ENCODE results near the gene GLB1L.

The GLB1L gene

GRCh38 chr2:219278655-219279150 is 33.5 kb upstream of the GLB1L start:
- Histone ChIP-seq H3K4me3 (ENCODE audit: low read length) (peak overlapping the region; percentile 64), H3K27me3 (ENCODE audit: control insufficient read depth, insufficient read depth, low read length) (no peaks in the 10 kb centered on the region), H3K4me1 (ENCODE audit: control insufficient read depth, insufficient read depth, low read length) (peaks cover 22% of the 10 kb centered on the region), H3K27ac (ENCODE audit: low read depth, low read length) (peak overlapping the region; percentile 92), H3K9ac (ENCODE audit: low read length) (peak overlapping the region; percentile 39), H3K36me3 (ENCODE audit: control insufficient read depth, insufficient read depth, low read length) (peaks cover 7% of the 10 kb centered on the region)

GRCh38 chr2:219277703-219278654 is 32.7 kb upstream of the GLB1L start:
- no peak overlapping the region for H3K9ac ChIP-seq (ENCODE audit: low read length)
- peak overlapping the region; percentile 51 for H3K4me3 ChIP-seq (ENCODE audit: low read length)
- H3K27me3 ChIP-seq (ENCODE audit: control insufficient read depth, insufficient read depth, low read length), result no peaks in the 10 kb centered on the region
- peak overlapping the region; percentile 92 for H3K27ac ChIP-seq (ENCODE audit: low read depth, low read length)
- H3K4me1 ChIP-seq (ENCODE audit: control insufficient read depth, insufficient read depth, low read length), result peaks cover 22% of the 10 kb centered on the region
- peaks cover 7% of the 10 kb centered on the region for H3K36me3 ChIP-seq (ENCODE audit: control insufficient read depth, insufficient read depth, low read length)

GRCh38 chr2:219274361-219274921 is 29.2 kb upstream of the GLB1L start:
- Histone ChIP-seq H3K36me3 (ENCODE audit: control insufficient read depth, insufficient read depth, low read length) (no peaks in the 10 kb centered on the region), H3K9ac (ENCODE audit: low read length) (no peak overlapping the region), H3K27ac (ENCODE audit: low read depth, low read length) (peak overlapping the region; percentile 18)

GRCh38 chr2:219273937-219274336 is 28.7 kb upstream of the GLB1L start:
- no peak overlapping the region for H3K9ac ChIP-seq (ENCODE audit: low read length)
- H3K36me3 ChIP-seq (ENCODE audit: control insufficient read depth, insufficient read depth, low read length), result no peaks in the 10 kb centered on the region
- H3K4me1 ChIP-seq (ENCODE audit: control insufficient read depth, insufficient read depth, low read length), result peaks cover 17% of the 10 kb centered on the region
- no peak overlapping the region for H3K4me3 ChIP-seq (ENCODE audit: low read length)
- peak overlapping the region; percentile 18 for H3K27ac ChIP-seq (ENCODE audit: low read depth, low read length)
- no peaks in the 10 kb centered on the region for H3K27me3 ChIP-seq (ENCODE audit: control insufficient read depth, insufficient read depth, low read length)

More at GRCh38 chr2:219274361-219274921, 29.2 kb upstream of the GLB1L start:
- Histone ChIP-seq H3K27me3 (ENCODE audit: control insufficient read depth, insufficient read depth, low read length) (no peaks in the 10 kb centered on the region), H3K4me1 (ENCODE audit: control insufficient read depth, insufficient read depth, low read length) (peaks cover 17% of the 10 kb centered on the region), H3K4me3 (ENCODE audit: low read length) (no peak overlapping the region)

GRCh38 chr2:219272995-219273394 is 27.8 kb upstream of the GLB1L start:
- no peak overlapping the region for H3K9ac ChIP-seq (ENCODE audit: low read length)
- no peaks in the 10 kb centered on the region for H3K36me3 ChIP-seq (ENCODE audit: control insufficient read depth, insufficient read depth, low read length)
- H3K27ac ChIP-seq (ENCODE audit: low read depth, low read length), result no peak overlapping the region
- H3K27me3 ChIP-seq (ENCODE audit: control insufficient read depth, insufficient read depth, low read length), result no peaks in the 10 kb centered on the region
- peaks cover 8% of the 10 kb centered on the region for H3K4me1 ChIP-seq (ENCODE audit: control insufficient read depth, insufficient read depth, low read length)
- no peak overlapping the region for H3K4me3 ChIP-seq (ENCODE audit: low read length)

- Histone ChIP-seq H3K36me3 (ENCODE audit: control insufficient read depth, insufficient read depth, low read length) (no peaks in the 10 kb centered on the region), H3K9ac (ENCODE audit: low read length) (no peak overlapping the region), H3K27ac (ENCODE audit: low read depth, low read length) (no peak overlapping the region), H3K4me3 (ENCODE audit: low read length) (no peak overlapping the region), H3K27me3 (ENCODE audit: control insufficient read depth, insufficient read depth, low read length) (no peaks in the 10 kb centered on the region), H3K4me1 (ENCODE audit: control insufficient read depth, insufficient read depth, low read length) (peaks cover 6% of the 10 kb centered on the region)
Observed at GRCh38 chr2:219272356-219272755, 27.1 kb upstream of the GLB1L start.

GRCh38 chr2:219271021-219271420 is 25.8 kb upstream of the GLB1L start:
- H3K4me1 ChIP-seq (ENCODE audit: control insufficient read depth, insufficient read depth, low read length), result peaks cover 6% of the 10 kb centered on the region
- H3K27ac ChIP-seq (ENCODE audit: low read depth, low read length), result no peak overlapping the region
- H3K36me3 ChIP-seq (ENCODE audit: control insufficient read depth, insufficient read depth, low read length), result no peaks in the 10 kb centered on the region
- no peak overlapping the region for H3K4me3 ChIP-seq (ENCODE audit: low read length)
- H3K27me3 ChIP-seq (ENCODE audit: control insufficient read depth, insufficient read depth, low read length), result no peaks in the 10 kb centered on the region
- no peak overlapping the region for H3K9ac ChIP-seq (ENCODE audit: low read length)

GRCh38 chr2:219270055-219270372 is 24.8 kb upstream of the GLB1L start:
- Histone ChIP-seq H3K36me3 (ENCODE audit: control insufficient read depth, insufficient read depth, low read length) (no peaks in the 10 kb centered on the region), H3K27ac (ENCODE audit: low read depth, low read length) (no peak overlapping the region), H3K4me1 (ENCODE audit: control insufficient read depth, insufficient read depth, low read length) (peaks cover 6% of the 10 kb centered on the region), H3K27me3 (ENCODE audit: control insufficient read depth, insufficient read depth, low read length) (no peaks in the 10 kb centered on the region), H3K9ac (ENCODE audit: low read length) (no peak overlapping the region), H3K4me3 (ENCODE audit: low read length) (no peak overlapping the region)

- no peak overlapping the region for H3K4me3 ChIP-seq (ENCODE audit: low read length)
- peaks cover 4% of the 10 kb centered on the region for H3K4me1 ChIP-seq (ENCODE audit: control insufficient read depth, insufficient read depth, low read length)
- H3K9ac ChIP-seq (ENCODE audit: low read length), result no peak overlapping the region
- H3K36me3 ChIP-seq (ENCODE audit: control insufficient read depth, insufficient read depth, low read length), result no peaks in the 10 kb centered on the region
- H3K27me3 ChIP-seq (ENCODE audit: control insufficient read depth, insufficient read depth, low read length), result no peaks in the 10 kb centered on the region
- H3K27ac ChIP-seq (ENCODE audit: low read depth, low read length), result no peak overlapping the region
Observed at GRCh38 chr2:219269362-219270054, 24.3 kb upstream of the GLB1L start.

GRCh38 chr2:219268294-219268693 is 23.1 kb upstream of the GLB1L start:
- Histone ChIP-seq H3K9ac (ENCODE audit: low read length) (no peak overlapping the region), H3K4me3 (ENCODE audit: low read length) (no peak overlapping the region), H3K27me3 (ENCODE audit: control insufficient read depth, insufficient read depth, low read length) (no peaks in the 10 kb centered on the region), H3K36me3 (ENCODE audit: control insufficient read depth, insufficient read depth, low read length) (no peaks in the 10 kb centered on the region), H3K27ac (ENCODE audit: low read depth, low read length) (no peak overlapping the region), H3K4me1 (ENCODE audit: control insufficient read depth, insufficient read depth, low read length) (no peaks in the 10 kb centered on the region)

GRCh38 chr2:219266886-219267285 is 21.6 kb upstream of the GLB1L start:
- Histone ChIP-seq H3K27me3 (ENCODE audit: control insufficient read depth, insufficient read depth, low read length) (no peaks in the 10 kb centered on the region), H3K4me3 (ENCODE audit: low read length) (no peak overlapping the region), H3K27ac (ENCODE audit: low read depth, low read length) (no peak overlapping the region), H3K4me1 (ENCODE audit: control insufficient read depth, insufficient read depth, low read length) (no peaks in the 10 kb centered on the region), H3K9ac (ENCODE audit: low read length) (no peak overlapping the region), H3K36me3 (ENCODE audit: control insufficient read depth, insufficient read depth, low read length) (no peaks in the 10 kb centered on the region)

GRCh38 chr2:219266232-219266631 is 21.0 kb upstream of the GLB1L start:
- no peaks in the 10 kb centered on the region for H3K4me1 ChIP-seq (ENCODE audit: control insufficient read depth, insufficient read depth, low read length)
- no peaks in the 10 kb centered on the region for H3K36me3 ChIP-seq (ENCODE audit: control insufficient read depth, insufficient read depth, low read length)
- no peak overlapping the region for H3K4me3 ChIP-seq (ENCODE audit: low read length)
- H3K9ac ChIP-seq (ENCODE audit: low read length), result no peak overlapping the region
- H3K27me3 ChIP-seq (ENCODE audit: control insufficient read depth, insufficient read depth, low read length), result no peaks in the 10 kb centered on the region
- H3K27ac ChIP-seq (ENCODE audit: low read depth, low read length), result no peak overlapping the region

Measured in rectal smooth muscle tissue (tissue), 1 donor.